Measurements from ENCODE around the gene HPCAL1. TPM values are rescaled to one million over a fixed set of nuclear protein-coding genes. Genes with fewer than 3 reads are reported as not detected.

Gene HPCAL1
- total RNA-seq, 1 donor: 68.9 TPM

- DNase-seq (ENCODE audit: low read depth in 2 of 3, low spot score in 2 of 3): no peak
Observed at GRCh38 chr2:10399358-10399757, 96.7 kb downstream of the HPCAL1 start.

- no peak for DNase-seq (ENCODE audit: low read depth in 2 of 3, low spot score in 2 of 3)
Observed at GRCh38 chr2:10400002-10400401, 97.3 kb downstream of the HPCAL1 start.

GRCh38 chr2:10400568-10400977, 97.9 kb downstream of the HPCAL1 start:
- DNase-seq (ENCODE audit: low read depth in 2 of 3, low spot score in 2 of 3): peak in 2 of 3 donors; percentile 84 to 85

GRCh38 chr2:10400978-10401951, 98.6 kb downstream of the HPCAL1 start:
- no peak for DNase-seq (ENCODE audit: low read depth in 2 of 3, low spot score in 2 of 3)

GRCh38 chr2:10402062-10402585, 99.4 kb downstream of the HPCAL1 start:
- no peak for DNase-seq (ENCODE audit: low read depth in 2 of 3, low spot score in 2 of 3)

GRCh38 chr2:10402653-10403215, 100.0 kb downstream of the HPCAL1 start:
- DNase-seq (ENCODE audit: low read depth in 2 of 3, low spot score in 2 of 3): no peak

GRCh38 chr2:10404324-10405143, 101.8 kb downstream of the HPCAL1 start:
- no peak for DNase-seq (ENCODE audit: low read depth in 2 of 3, low spot score in 2 of 3)

- DNase-seq (ENCODE audit: low read depth in 2 of 3, low spot score in 2 of 3): no peak
Observed at GRCh38 chr2:10405448-10405847, 102.7 kb downstream of the HPCAL1 start.

GRCh38 chr2:10406016-10406415, 103.3 kb downstream of the HPCAL1 start:
- no peak for DNase-seq (ENCODE audit: low read depth in 2 of 3, low spot score in 2 of 3)

GRCh38 chr2:10406491-10407188, 103.9 kb downstream of the HPCAL1 start:
- no peak for DNase-seq (ENCODE audit: low read depth in 2 of 3, low spot score in 2 of 3)

- no peak for DNase-seq (ENCODE audit: low read depth in 2 of 3, low spot score in 2 of 3)
Observed at GRCh38 chr2:10407432-10407831, 104.7 kb downstream of the HPCAL1 start.

GRCh38 chr2:10407841-10408648, 105.3 kb downstream of the HPCAL1 start:
- DNase-seq (ENCODE audit: low read depth in 2 of 3, low spot score in 2 of 3): peak in 2 of 3 donors; percentile 64 to 76

- DNase-seq (ENCODE audit: low read depth in 2 of 3, low spot score in 2 of 3): peak; percentile 71 to 82 (median 82)
Observed at GRCh38 chr2:10408649-10409579, 106.2 kb downstream of the HPCAL1 start.

GRCh38 chr2:10410001-10410822, 107.5 kb downstream of the HPCAL1 start:
- DNase-seq (ENCODE audit: low read depth in 2 of 3, low spot score in 2 of 3): peak in 2 of 3 donors; percentile 89 to 97

- no peak for DNase-seq (ENCODE audit: low read depth in 2 of 3, low spot score in 2 of 3)
Observed at GRCh38 chr2:10410823-10411437, 108.2 kb downstream of the HPCAL1 start.

GRCh38 chr2:10411557-10411956, 108.9 kb downstream of the HPCAL1 start:
- DNase-seq (ENCODE audit: low read depth in 2 of 3, low spot score in 2 of 3): no peak

GRCh38 chr2:10412380-10412779, 109.7 kb downstream of the HPCAL1 start:
- DNase-seq (ENCODE audit: low read depth in 2 of 3, low spot score in 2 of 3): peak in 1 of 3 donors; percentile 28

Measured in hematopoietic multipotent progenitor cell (in vitro differentiated cells).